HT1080 (cell line): ENCODE measurements around the gene ARHGAP44. TPM values are rescaled to one million over a fixed set of nuclear protein-coding genes. Genes with fewer than 3 reads are reported as not detected.

Experiments
- DNase-seq: peaks from one replicate; pipeline ENCODE4 v3.0.0-alpha.2; 2015; ENCODE audit warnings: low read depth
- total RNA-seq: library from RNA; depleted of rRNA; stranded (reverse); fragments of >200 nt; shearing (Covaris generic); gene quantifications from 2 replicates; pipeline ENCODE4 v1.2.3, GENCODE V29; 2014

The ARHGAP44 gene
- total RNA-seq, 1 experiment from 2014 or later: 1.00 TPM

DNA sequence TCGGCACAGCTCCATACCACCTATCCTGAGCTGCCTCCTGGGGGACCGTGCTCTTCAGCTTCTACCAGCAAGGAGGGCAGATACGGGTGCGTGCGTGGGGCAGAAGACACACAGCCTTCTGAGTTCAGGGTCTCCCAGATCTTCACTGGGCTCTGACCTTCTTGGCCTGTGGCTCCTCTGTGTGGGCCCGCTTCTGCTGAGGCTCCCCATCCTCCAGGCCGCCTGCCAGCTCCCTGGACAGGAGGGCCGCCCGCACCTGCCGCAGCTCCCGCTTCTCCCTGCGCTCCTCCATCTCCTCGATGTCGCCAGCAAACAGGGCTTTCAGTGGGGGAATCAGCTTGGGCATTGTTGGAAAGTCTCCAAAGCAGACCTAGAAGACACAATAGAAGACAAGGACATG, 203.4 kb downstream of the ARHGAP44 start:
- no peak for DNase-seq

- no peak for DNase-seq
Measured at GRCh38 chr17:12993631-12994030, 204.3 kb downstream of the ARHGAP44 start.

DNA sequence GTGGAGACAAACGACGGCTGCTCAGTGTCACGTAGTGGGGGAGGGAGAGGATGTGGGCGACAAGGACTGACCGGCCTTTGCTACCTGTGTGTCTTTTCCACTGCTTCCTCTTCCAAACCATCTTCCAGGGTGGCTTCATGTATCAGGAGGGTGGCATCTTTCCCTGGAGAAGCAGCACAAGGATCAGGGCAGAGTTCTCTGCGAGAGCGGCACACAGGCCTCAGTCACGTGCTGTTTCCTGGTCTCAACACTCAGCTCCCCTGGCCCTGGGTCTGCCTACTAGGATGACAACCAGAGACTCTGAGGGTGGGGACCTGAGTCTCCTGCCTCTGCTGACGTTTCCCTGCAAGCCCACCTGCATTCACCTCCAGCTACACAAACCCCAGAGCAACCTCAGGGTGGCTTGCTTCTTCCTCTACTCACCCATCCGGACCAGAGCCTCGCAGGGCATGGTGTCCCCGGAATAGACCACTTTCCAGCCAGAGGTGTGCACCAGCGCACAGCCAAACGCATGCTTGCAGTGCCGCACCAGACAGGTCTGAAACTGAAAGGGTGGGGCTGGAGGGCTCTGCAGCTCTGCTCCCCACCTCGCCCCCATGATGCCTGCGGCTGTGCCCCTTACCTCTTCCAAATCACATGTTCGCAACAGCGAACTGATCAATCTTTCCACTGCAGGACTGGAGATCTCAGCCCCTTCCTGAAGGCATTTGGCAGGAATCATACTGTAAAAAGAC, 205.2 kb downstream of the ARHGAP44 start:
- no peak for DNase-seq

DNA sequence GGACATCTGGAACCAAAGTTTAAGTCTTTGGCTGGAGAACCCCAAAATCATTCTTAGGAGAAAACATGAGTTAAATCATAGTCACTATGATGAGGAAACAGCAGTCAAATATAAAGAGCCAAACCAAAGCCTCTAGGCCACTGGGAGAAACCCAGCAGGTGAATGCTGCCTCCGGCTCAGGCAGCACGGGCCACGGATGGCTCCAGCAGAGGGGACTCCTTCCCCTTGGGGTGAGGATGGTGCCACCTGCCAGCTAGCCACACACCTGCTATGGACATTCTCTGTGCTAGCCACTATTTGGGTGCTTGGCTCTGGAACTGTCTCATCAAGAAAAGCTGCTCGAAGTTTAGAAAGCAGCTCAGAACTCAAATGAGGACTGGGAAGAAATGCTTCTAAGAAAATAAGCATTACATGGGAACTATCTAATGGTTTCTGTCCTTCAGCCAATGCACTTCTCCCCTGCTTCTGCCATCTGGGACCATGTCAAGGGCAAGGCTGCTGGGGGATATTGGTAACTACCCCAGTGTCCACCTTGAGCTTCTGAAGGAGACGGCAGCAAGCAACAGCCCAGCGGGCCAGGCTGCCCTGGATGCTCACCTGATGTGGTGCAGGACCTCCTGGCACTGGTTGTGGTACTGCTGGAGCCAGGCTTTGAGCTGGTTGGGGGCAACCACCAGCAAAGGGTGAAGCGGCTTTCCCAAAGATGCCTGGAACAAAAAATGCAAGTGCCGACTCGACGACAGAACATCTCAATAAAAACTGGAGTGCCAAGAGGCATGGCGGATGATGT, 206.0 kb downstream of the ARHGAP44 start:
- DNase-seq: no peak

DNA sequence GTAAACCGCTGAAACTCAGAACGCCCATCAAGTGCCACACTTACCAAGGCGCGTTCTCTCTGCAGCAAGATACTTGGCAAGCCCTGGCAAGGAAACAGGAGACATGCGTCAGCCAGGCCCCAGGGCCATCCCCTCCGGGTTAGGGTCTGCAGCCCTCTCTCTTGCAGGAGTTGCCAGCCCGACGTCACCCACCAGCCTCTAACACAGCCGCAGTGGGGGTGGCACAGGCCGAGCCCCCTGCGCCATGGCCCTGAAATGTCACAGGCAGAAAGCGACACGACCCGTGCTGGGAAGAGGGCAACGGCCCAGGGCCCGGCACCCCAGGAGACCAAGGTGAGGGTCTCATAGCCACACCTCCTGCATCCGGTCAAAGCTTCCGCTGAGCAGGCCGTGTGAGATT, 206.6 kb downstream of the ARHGAP44 start:
- no peak for DNase-seq

DNA sequence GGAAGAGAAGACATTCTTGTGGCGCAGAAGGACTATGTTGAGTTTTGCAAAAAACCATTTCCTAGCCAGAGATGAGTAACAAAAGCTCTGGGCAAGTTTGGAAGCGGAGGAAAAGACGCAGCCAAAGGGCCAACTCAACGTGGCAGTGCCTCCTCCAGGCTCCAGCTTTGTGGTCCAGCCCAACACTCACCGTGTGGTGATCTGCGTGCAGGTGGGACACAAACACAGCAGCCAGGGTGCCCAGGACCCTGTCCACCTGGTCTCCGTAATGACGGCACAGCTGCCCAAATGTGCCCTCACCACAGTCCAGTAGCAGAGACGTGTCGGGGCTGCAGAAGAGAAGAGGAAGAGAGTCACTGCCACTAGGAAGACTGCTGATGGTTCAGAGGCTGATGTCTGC, 207.1 kb downstream of the ARHGAP44 start:
- DNase-seq: no peak

DNA sequence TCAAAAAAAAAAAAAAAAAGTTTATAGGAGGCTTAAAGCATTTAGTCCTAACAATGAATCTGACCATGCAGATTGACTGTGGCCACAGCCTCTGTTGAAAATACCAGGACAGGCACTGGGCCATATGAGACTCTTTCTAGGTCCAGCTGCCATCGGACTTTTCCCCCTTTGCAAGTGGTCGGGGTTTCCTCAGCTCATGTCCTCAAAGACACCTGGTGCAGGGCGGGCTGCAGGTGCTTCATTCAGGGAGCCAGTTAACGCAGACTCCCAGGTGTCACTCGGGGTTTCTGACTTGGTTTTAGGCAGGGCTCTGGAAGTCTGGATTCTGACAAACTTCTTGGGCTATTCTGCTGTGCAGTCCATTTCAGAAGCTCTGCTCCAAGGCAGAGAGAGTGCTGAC, 207.6 kb downstream of the ARHGAP44 start:
- DNase-seq: no peak

- DNase-seq: no peak
Measured at GRCh38 chr17:12998461-12998860, 209.2 kb downstream of the ARHGAP44 start.

- no peak for DNase-seq
Measured at GRCh38 chr17:12998874-12999273, 209.6 kb downstream of the ARHGAP44 start.

DNA sequence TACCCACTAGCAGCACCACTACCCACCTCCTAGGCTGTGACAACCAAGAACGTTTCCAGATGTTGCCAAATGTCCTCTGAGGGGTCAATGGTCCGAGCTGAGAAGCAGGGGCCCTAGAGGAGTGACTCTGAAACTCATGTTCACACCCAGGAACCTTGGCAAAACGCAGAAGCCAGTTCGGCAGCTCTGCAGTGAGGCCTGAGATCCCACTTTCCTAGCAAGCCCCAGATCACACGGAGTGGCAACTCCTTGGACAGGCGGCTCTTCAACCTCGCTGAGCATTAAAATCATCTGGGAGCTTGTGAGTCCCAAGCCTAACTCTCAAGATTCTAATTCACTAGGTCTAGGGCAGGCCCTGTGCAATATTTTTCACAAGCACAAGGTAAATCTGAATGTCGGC, 211.3 kb downstream of the ARHGAP44 start:
- no peak for DNase-seq

DNA sequence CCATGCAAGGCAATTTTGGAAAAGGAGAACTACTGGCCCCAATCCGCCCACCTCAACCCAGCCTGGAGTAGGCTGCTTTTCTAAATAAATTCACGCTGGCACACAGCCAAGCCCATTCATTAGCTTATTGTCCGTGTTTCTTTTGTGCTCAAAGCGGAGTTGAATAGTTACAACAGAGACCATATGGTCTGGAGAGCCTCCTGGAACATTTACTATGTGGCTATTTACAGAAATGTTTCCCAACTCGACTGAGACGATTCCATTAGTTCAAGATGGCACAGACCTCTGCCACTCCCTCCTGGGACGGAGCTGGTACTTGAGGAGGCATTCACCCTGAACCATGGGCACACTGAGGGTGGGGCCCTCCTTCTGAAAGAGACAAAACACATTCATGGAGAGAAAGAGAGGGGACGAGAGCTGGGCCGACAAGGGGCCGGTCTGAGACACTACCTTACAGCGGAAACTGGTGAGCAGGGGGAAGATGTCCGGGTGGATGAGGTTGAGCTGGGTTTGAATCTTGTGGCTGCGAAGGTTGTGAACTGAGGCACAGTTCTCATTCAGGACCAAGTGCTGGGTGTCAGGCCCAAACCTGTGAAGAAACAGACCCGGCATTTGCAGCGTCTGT, 212.8 kb downstream of the ARHGAP44 start:
- no peak for DNase-seq

DNA sequence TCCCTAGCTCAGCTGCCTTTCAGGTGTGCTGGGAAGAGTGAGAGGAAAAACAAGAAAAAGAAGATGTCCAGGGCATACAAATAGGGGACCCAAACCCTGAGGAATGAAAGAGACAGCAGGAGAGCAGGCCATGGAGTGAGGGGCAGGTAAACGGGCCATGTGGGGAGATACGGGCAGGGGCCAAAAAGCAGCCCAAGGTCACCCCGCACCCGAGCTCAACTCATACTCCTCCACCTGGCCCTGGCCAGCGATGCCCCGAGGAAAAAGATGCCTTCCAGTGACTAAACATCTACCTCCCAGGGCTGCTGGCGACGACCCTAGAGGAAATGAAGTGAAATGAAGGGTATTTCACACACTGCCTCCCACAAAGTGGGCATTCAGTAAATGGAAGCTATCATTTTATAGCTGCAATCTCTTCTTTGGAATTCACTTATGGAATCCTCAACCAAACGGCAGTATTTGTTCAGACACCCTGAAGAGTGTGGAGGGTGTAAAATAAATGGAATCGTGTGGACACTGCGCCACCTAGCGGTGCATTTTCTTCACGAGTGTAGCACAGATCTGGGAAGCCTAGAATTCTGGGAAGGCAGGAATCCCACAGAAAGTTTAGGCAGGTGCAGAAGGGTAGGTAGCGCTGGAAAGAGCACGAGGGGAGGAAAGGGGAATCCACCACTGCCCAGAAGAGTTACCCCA, 213.6 kb downstream of the ARHGAP44 start:
- DNase-seq: peak; percentile 56

DNA sequence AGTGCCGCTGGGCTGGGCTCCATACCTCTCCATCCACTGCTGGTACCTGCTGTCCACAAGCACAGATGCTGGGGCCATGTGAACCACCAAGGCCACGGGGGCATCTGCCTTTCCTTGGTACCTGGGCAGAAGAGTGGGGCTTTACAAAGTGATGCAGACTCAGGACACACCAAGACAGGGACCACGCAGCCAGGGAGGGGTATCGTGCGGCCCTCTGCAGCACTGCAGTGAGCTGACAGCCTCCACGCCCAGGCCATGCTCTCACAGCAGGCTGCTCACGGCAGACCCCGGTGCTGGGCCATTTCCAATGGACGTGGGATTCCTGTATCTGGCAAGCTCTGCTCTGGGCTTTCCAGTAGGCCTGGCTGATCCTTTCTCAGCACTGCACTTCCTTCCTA, 214.2 kb downstream of the ARHGAP44 start:
- DNase-seq: no peak

- no peak for DNase-seq
Measured at GRCh38 chr17:13003927-13004326, 214.6 kb downstream of the ARHGAP44 start.

- no peak for DNase-seq
Measured at GRCh38 chr17:13004336-13004735, 215.0 kb downstream of the ARHGAP44 start.

GRCh38 chr17:13005530-13005929, 216.2 kb downstream of the ARHGAP44 start:
- DNase-seq: no peak

- no peak for DNase-seq
Measured at GRCh38 chr17:13008461-13008860, 219.2 kb downstream of the ARHGAP44 start.

GRCh38 chr17:13010959-13011358, 221.7 kb downstream of the ARHGAP44 start:
- DNase-seq: no peak

DNA sequence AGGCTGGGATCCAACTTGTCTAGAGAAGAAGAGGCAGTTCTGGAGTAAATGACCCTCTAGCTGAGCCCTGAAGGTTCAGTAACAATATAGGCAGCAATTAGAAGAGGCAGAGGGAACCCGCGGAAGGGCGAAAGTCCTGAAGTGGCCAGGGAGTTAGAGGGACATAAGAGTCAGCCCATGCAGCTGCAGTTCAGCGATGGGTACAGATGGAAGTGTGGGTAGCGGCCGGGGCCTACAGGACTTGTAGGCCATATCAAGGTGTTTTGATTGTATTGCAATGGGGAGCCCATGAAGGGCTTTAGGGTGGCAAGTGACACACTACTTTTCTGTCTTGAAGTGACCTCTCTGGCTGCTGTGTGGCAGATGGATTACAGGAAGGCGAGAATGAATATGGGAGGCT, 225.5 kb downstream of the ARHGAP44 start:
- no peak for DNase-seq

DNA sequence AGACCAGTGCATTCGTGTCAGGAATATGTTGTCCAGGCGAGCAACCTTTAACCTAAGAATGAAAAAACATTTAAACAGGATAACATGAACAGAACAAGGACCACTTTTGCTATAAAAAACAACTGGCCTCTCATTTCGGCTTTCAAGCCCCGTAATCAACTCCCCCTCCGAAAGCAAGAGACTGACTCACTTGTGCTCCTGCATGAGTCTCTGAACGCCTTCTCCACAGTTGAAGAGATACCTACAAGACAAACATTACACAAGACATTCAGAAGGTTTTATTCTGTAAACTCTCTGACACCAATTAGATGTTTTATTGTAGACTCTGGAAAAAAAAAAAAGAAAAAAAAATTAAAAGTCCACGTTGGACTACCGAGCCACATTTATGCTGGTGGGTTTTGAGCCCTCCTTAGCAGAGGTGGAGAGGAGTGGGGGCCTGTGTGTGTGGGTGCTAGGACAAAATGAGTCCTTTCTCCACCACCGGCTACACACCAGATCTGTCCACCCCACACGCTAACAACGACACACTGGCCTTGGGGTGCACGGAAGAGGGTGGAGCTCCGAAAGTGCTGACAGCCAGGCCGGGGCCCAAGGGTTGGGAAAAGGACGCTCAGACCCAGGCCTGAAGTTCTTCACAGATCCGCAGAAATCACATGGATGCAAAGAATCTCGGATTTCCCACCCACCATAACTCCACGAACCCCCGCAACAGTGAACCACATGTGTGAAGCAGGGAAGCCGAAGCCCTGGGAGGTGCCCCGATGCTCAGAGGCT, 227.8 kb downstream of the ARHGAP44 start:
- DNase-seq: no peak
